WTC11 (cell line): ENCODE data around the gene VANGL1. TPM values are rescaled to one million over a fixed set of nuclear protein-coding genes. Genes with fewer than 3 reads are reported as not detected.
A peak's percentile ranks its signal among the peaks of the same experiment; 100 is the strongest.

Experiments
- ATAC-seq: fragments of 200-7000 bp; cut with Tn5 transposase; 2 replicates; pipeline ENCODE4 v1.10.0; 2021; ENCODE audit warnings: mild to moderate bottlenecking, moderate library complexity
- Bru-seq: library from RNA; stranded (reverse); fragments of 400-500 nt; gene quantifications from one replicate; lab custom pipeline; 2021; lab: Mats Ljungman, UMichigan
- CTCF ChIA-PET: fragments of 300-600 bp; sonication (Branson Sonifier 250); formaldehyde crosslinking; loops from one replicate; lab custom pipeline; 2021; ENCODE audit warnings: antibody characterized with exemption; lab: Charles Lee
- POLR2A ChIA-PET: fragments of 350-600 bp; sonication (Branson Sonifier 250); formaldehyde crosslinking; loops from one replicate; lab custom pipeline; 2021; ENCODE audit warnings: antibody characterized with exemption; lab: Charles Lee
- DNase-seq: peaks from one replicate; pipeline ENCODE4 v3.0.0; 2021; ENCODE audit warnings: low spot score
- H3K27ac Mint-ChIP-seq: 2 replicates; pipeline ENCODE4 v1.8.0; 2021; ENCODE audit warnings: mixed read lengths
- H3K27me3 Mint-ChIP-seq: 2 replicates; pipeline ENCODE4 v1.8.0; 2021; ENCODE audit warnings: low read depth, mild to moderate bottlenecking, moderate library complexity, mixed read lengths
- H3K36me3 Mint-ChIP-seq: 2 replicates; pipeline ENCODE4 v1.8.0; 2021; ENCODE audit warnings: mixed read lengths
- H3K4me1 Mint-ChIP-seq: 2 replicates; pipeline ENCODE4 v1.8.0; 2022; ENCODE audit warnings: mixed read lengths
- H3K4me3 Mint-ChIP-seq: 2 replicates; pipeline ENCODE4 v1.8.0; 2021; ENCODE audit warnings: mild to moderate bottlenecking, moderate library complexity, mixed read lengths
- H3K9me3 Mint-ChIP-seq: 2 replicates; pipeline ENCODE4 v1.8.0; 2021; ENCODE audit warnings: mixed read lengths
- ATF3 ChIP-seq: sonication (generic); formaldehyde crosslinking; conservative IDR thresholded peaks from 2 replicates; pipeline ENCODE4 v1.8.1; 2022; ENCODE audit warnings: mild to moderate bottlenecking, missing genetic modification reagents
- E2F5 ChIP-seq: sonication (generic); formaldehyde crosslinking; IDR thresholded peaks from 2 replicates; pipeline ENCODE4 v1.8.1; 2022; ENCODE audit warnings: mild to moderate bottlenecking, moderate library complexity, missing genetic modification reagents
- EMX1 ChIP-seq: fragments of 250-450 bp; sonication (Bioruptor Pico); IDR thresholded peaks from 2 replicates; pipeline ENCODE4 v1.8.0; 2021; ENCODE audit warnings: mild to moderate bottlenecking
- GABPB1 ChIP-seq: sonication (generic); formaldehyde crosslinking; IDR thresholded peaks from 2 replicates; pipeline ENCODE4 v1.8.1; 2023; ENCODE audit warnings: mild to moderate bottlenecking, missing genetic modification reagents
- MYBL2 ChIP-seq: sonication (generic); formaldehyde crosslinking; IDR thresholded peaks from 2 replicates; pipeline ENCODE4 v1.8.1; 2023; ENCODE audit warnings: mild to moderate bottlenecking, moderate library complexity, missing genetic modification reagents
- NFE2L1 ChIP-seq: sonication (generic); formaldehyde crosslinking; IDR thresholded peaks from 2 replicates; pipeline ENCODE4 v1.8.1; 2023; ENCODE audit warnings: missing genetic modification reagents
- NFYB ChIP-seq: sonication (generic); formaldehyde crosslinking; conservative IDR thresholded peaks from 2 replicates; pipeline ENCODE4 v1.8.0; 2022; ENCODE audit warnings: low read depth, missing genetic modification reagents
- OVOL2 ChIP-seq: fragments of 250-450 bp; sonication (Bioruptor Pico); IDR thresholded peaks from 2 replicates; pipeline ENCODE4 v1.9.0; 2021; ENCODE audit warnings: mild to moderate bottlenecking, borderline replicate concordance
- RORB ChIP-seq: fragments of 250-450 bp; sonication (Bioruptor Pico); IDR thresholded peaks from 2 replicates; pipeline ENCODE4 v1.9.0; 2021; ENCODE audit warnings: mild to moderate bottlenecking
- SMAD3 ChIP-seq: sonication (generic); formaldehyde crosslinking; IDR thresholded peaks from 2 replicates; pipeline ENCODE4 v1.8.0; 2022; ENCODE audit warnings: missing genetic modification reagents, mild to moderate bottlenecking, borderline replicate concordance
- SOX15 ChIP-seq: fragments of 250-450 bp; sonication (Bioruptor Pico); IDR thresholded peaks from 2 replicates; pipeline ENCODE4 v1.9.0; 2021; ENCODE audit warnings: mild to moderate bottlenecking
- SP1 ChIP-seq: sonication (generic); formaldehyde crosslinking; conservative IDR thresholded peaks from 2 replicates; pipeline ENCODE4 v1.8.1; 2022; ENCODE audit warnings: missing genetic modification reagents
- TEAD4 ChIP-seq: sonication (generic); formaldehyde crosslinking; IDR thresholded peaks from 2 replicates; pipeline ENCODE4 v1.8.0; 2022; ENCODE audit warnings: mild to moderate bottlenecking, missing genetic modification reagents
- ZBTB43 ChIP-seq: sonication (generic); formaldehyde crosslinking; IDR thresholded peaks from 2 replicates; pipeline ENCODE4 v1.8.1; 2023; ENCODE audit warnings: mild to moderate bottlenecking, missing genetic modification reagents
- ZNF121 ChIP-seq: sonication (generic); formaldehyde crosslinking; IDR thresholded peaks from 2 replicates; pipeline ENCODE4 v1.8.0; 2023; ENCODE audit warnings: missing genetic modification reagents
- ZNF232 ChIP-seq: sonication (generic); formaldehyde crosslinking; IDR thresholded peaks from 2 replicates; pipeline ENCODE4 v1.8.0; 2022; ENCODE audit warnings: mild to moderate bottlenecking, missing genetic modification reagents
- ZNF396 ChIP-seq: fragments of 250-450 bp; sonication (Bioruptor Pico); IDR thresholded peaks from 2 replicates; pipeline ENCODE4 v1.8.0; 2021; ENCODE audit warnings: mild to moderate bottlenecking, moderate library complexity, borderline replicate concordance
- ZNF423 ChIP-seq: fragments of 250-450 bp; sonication (Bioruptor Pico); IDR thresholded peaks from 2 replicates; pipeline ENCODE4 v2.1.2; 2022; ENCODE audit warnings: mild to moderate bottlenecking, moderate library complexity
- ZNF425 ChIP-seq: fragments of 250-450 bp; sonication (Bioruptor Pico); conservative IDR thresholded peaks from 2 replicates; pipeline ENCODE4 v1.9.0; 2021; ENCODE audit warnings: mild to moderate bottlenecking
- ZNF671 ChIP-seq: fragments of 250-450 bp; sonication (Bioruptor Pico); IDR thresholded peaks from 2 replicates; pipeline ENCODE4 v1.8.0; 2021; ENCODE audit warnings: mild to moderate bottlenecking
- long read RNA-seq, 3 experiments: library from RNA in 1 of 3; library from capped mRNA in 1 of 3; library from polyadenylated mRNA in 1 of 3; unstranded in 2 of 3; stranded (forward) in 1 of 3; transcript quantifications; one replicate each; pipeline ENCODE4 v2.0.0, GENCODE V29; 2021
- total RNA-seq: library from RNA; stranded (reverse); gene quantifications from 3 replicates; pipeline ENCODE4 v1.2.3, GENCODE V29; 2021
- TF ChIP-seq, protein P1 (sequence below): fragments of 250-450 bp; sonication (Bioruptor Pico); IDR thresholded peaks from 2 replicates; pipeline ENCODE4 v1.9.0; 2021; ENCODE audit warnings: mild to moderate bottlenecking
- TF ChIP-seq, protein P2 (sequence below): sonication (generic); formaldehyde crosslinking; IDR thresholded peaks from 2 replicates; pipeline ENCODE4 v1.8.0; 2023; ENCODE audit warnings: missing genetic modification reagents, mild to moderate bottlenecking, borderline replicate concordance

The VANGL1 gene
- 13.3 to 15.8 TPM (median 13.9 TPM) in 3 replicates for total RNA-seq
- percentile 76 among the genes with signal in this experiment for Bru-seq, nascent RNA
- long read RNA-seq, experiment 1, full-length matches to known transcripts, result 70 of 107 reads
- long read RNA-seq, experiment 1, partial matches to known transcripts, result 27 of 107 reads
- long read RNA-seq, experiment 1, other reads (novel, unspliced or antisense), result 10 of 107 reads
- long read RNA-seq, experiment 2, full-length matches to known transcripts, result 6 of 16 reads
- long read RNA-seq, experiment 2, partial matches to known transcripts, result 2 of 16 reads
- long read RNA-seq, experiment 2, other reads (novel, unspliced or antisense), result 8 of 16 reads
- long read RNA-seq, experiment 3, full-length matches to known transcripts, result 1 of 1 reads
- long read RNA-seq, experiment 3, partial matches to known transcripts, result 0 of 1 reads
- long read RNA-seq, experiment 3, other reads (novel, unspliced or antisense), result 0 of 1 reads

GRCh38 chr1:115641762-115642167, at the start of gene VANGL1:
VANGL1 (plus strand) TSS chr1:115641970; CDS start chr1:115651414, 9,444 bp downstream.
- Mint-ChIP-seq H3K4me1 (peaks cover 35% of the 10 kb centered on the region), H3K36me3 (peaks cover 24% of the 10 kb centered on the region), H3K4me3 (peak within 1 kb of the TSS; percentile 83), H3K27ac (peak within 1 kb of the TSS; percentile 68), H3K27me3 (peaks cover 20% of the 10 kb centered on the region), H3K9me3 (peaks cover 35% of the 10 kb centered on the region)
- CTCF ChIA-PET, result interaction anchor here (1.6 to 4.2 kb wide), 2 partner anchors 33 to 65 kb away, joined by 10 to 28 read pairs; no protein-coding TSS in a partner anchor
- POLR2A ChIA-PET, result interaction anchor here (1.0 kb wide), 1 partner anchor 9 kb away, joined by 3 read pairs; no protein-coding TSS in a partner anchor
- ATAC-seq, result peak; percentile 84
- TF ChIP-seq NFYB (0 out of 2 replicates have a peak, but pooled peaks have one; percentile 4), ZBTB43 (0 out of 2 replicates have a peak, but pooled peaks have one; percentile 16), NFE2L1 (0 out of 2 replicates have a peak, but pooled peaks have one; percentile 5), ZNF232 (no peak), E2F5 (CRISPR knock-in tag) (no peak), ATF3 (no peak), TEAD4 (0 out of 2 replicates have a peak, but pooled peaks have one; percentile 8), ZNF423 (CRISPR knock-in tag) (0 out of 2 replicates have a peak, but pooled peaks have one; percentile 18), MYBL2 (CRISPR knock-in tag) (0 out of 2 replicates have a peak, but pooled peaks have one; percentile 56), SP1 (peak; percentile 36; the same call in 1 of the 2 replicates)
- peak; percentile 66 for DNase-seq

GRCh38 chr1:115592264-115592663, 49.5 kb upstream of the VANGL1 start:
- peaks cover 2% of the 10 kb centered on the region for H3K27me3 Mint-ChIP-seq
- DNase-seq (no peak), ATAC-seq (no peak)
- no peak overlapping the region for H3K27ac Mint-ChIP-seq
- H3K36me3 Mint-ChIP-seq, result peaks cover 42% of the 10 kb centered on the region
- POLR2A ChIA-PET, result no interaction called here
- no peak overlapping the region for H3K4me3 Mint-ChIP-seq
- H3K4me1 Mint-ChIP-seq, result peaks cover 3% of the 10 kb centered on the region
- CTCF ChIA-PET, result no interaction called here
- peaks cover 54% of the 10 kb centered on the region for H3K9me3 Mint-ChIP-seq
- TF ChIP-seq ZBTB43 (no peak), NFYB (no peak), SMAD3 (CRISPR knock-in tag) (no peak), TEAD4 (no peak), SOX15 (CRISPR knock-in tag) (no peak), GABPB1 (CRISPR knock-in tag) (no peak), ZNF396 (CRISPR knock-in tag) (no peak), ZNF121 (CRISPR knock-in tag) (no peak), EMX1 (CRISPR knock-in tag) (no peak), OVOL2 (no peak), ZNF425 (CRISPR knock-in tag) (no peak), RORB (CRISPR knock-in tag) (no peak), ZNF671 (CRISPR knock-in tag) (no peak)
- TF ChIP-seq, protein P1, sequence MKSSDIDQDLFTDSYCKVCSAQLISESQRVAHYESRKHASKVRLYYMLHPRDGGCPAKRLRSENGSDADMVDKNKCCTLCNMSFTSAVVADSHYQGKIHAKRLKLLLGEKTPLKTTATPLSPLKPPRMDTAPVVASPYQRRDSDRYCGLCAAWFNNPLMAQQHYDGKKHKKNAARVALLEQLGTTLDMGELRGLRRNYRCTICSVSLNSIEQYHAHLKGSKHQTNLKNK (CRISPR knock-in tag), result no peak
- TF ChIP-seq, protein P2, sequence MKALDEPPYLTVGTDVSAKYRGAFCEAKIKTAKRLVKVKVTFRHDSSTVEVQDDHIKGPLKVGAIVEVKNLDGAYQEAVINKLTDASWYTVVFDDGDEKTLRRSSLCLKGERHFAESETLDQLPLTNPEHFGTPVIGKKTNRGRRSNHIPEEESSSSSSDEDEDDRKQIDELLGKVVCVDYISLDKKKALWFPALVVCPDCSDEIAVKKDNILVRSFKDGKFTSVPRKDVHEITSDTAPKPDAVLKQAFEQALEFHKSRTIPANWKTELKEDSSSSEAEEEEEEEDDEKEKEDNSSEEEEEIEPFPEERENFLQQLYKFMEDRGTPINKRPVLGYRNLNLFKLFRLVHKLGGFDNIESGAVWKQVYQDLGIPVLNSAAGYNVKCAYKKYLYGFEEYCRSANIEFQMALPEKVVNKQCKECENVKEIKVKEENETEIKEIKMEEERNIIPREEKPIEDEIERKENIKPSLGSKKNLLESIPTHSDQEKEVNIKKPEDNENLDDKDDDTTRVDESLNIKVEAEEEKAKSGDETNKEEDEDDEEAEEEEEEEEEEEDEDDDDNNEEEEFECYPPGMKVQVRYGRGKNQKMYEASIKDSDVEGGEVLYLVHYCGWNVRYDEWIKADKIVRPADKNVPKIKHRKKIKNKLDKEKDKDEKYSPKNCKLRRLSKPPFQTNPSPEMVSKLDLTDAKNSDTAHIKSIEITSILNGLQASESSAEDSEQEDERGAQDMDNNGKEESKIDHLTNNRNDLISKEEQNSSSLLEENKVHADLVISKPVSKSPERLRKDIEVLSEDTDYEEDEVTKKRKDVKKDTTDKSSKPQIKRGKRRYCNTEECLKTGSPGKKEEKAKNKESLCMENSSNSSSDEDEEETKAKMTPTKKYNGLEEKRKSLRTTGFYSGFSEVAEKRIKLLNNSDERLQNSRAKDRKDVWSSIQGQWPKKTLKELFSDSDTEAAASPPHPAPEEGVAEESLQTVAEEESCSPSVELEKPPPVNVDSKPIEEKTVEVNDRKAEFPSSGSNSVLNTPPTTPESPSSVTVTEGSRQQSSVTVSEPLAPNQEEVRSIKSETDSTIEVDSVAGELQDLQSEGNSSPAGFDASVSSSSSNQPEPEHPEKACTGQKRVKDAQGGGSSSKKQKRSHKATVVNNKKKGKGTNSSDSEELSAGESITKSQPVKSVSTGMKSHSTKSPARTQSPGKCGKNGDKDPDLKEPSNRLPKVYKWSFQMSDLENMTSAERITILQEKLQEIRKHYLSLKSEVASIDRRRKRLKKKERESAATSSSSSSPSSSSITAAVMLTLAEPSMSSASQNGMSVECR, result no peak
